Activated naive CD4-positive, alpha-beta T cell (primary cell): Measurements from ENCODE around the gene METTL23.

Source experiments
- DNase-seq, 4 experiments: peaks; one replicate each; lab custom pipeline; 2025; lab: John Stamatoyannopoulos, UW

Gene METTL23

DNA sequence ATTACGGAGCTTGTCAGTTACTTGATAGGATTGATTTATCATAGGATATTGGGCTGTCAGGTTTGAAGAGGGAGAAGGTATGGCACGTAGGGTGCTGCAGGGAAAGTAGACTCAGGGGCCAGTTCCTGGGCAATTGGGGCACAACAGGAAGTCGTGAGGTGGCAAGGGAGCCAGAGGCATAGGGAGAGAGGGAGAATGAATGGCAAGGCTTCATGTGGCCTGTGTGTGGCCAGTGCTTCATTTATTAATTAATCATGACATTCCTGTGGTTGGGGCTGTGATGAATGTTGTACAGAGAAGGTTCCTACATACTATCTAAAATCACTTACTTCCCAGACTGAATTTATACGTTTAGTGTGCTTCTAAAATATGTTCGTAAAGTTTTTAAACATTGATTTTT, 30.6 kb downstream of the METTL23 start:
- no peak for DNase-seq

DNA sequence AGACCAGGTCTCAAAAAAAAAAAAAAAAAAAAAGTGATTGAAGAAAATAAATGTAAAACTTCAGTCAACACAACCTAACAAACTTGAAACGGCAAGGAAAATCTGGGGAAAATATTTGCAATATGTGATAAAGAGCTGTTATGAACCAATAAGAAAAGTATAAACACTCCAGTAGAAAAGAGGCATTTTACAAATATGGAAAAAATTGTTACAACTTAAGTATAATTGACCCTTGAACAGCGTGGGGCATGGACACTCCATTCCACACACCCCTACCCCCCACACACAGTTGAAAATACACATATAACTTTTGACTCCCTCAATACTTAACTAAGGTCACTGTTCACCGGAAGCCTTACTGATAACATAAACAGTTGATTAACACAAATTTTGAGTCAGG, 31.9 kb downstream of the METTL23 start:
- DNase-seq = no peak

GRCh38 chr17:76772842-76773525, 46.3 kb downstream of the METTL23 start:
- DNase-seq = no peak

DNA sequence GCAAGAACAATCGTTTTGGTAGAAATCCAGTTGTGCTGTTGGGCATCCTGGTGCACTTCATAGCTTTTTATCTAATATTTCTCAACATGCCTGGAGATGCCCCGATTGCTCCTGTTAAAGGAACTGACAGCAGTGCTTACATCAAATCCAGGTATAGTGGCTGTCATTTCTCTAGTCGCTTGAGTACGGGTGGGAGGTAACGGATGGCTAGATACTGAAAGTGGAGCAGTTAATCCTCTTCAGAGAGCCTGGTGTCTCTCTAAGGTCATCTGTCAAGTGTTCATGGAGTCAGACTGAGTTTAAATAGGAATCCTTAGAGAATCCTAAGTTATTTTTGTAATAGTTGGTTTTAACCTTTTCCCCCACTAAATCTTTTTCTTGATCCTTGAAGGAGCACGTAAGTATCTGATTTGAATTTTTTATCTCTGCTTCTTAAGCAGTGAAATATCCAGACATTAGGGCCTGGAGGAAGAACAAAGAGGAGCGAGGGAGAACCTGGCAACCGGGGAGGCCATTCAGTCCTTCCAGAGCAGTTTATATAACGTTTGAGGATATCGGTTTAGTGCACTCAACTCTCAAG, 48.5 kb downstream of the METTL23 start:
- DNase-seq = no peak

DNA sequence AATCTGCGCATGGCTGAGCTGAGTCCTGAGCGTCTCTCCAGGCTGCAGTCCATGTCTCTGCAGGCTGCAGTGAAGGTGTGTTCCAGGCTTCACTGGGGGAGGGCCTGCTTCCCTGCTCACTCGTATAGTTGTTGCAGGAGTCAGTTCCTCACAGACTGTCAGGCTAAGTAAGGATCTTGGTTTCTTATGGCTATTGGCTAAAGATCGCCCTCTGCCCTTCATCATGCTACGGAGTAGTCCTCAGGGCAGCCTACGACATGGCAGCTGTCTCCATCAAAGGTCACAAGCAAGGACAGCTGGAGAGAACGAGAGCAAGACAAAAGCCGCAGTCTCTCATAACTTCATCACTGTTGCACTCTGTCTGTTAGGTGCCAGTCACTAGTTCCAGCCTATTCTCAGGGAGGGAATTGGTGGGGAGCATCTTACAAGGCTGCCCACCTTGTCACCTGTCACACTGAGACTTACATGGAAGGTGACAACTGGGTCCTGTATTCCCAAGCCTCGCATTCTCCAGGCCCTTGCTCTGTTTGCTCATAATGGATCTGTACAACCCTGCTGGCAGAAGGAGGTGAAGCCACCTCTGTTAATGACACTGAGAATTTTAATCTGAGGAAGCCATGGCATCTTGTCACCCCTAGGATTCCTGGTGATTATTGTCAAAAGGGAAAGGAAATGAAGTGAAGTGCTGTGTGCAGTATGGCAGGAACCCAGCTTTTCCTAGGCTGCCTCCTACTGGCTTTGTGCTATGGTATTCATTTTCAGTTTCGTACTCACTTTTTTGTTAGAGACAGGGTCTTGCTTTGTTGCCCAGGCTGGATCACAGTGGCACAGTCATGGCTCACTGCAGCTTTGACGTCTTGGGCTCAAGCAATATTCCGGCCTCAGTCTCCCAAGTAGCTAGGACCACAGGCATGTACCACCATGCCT, 54.7 kb downstream of the METTL23 start:
- no peak for DNase-seq

GRCh38 chr17:76783146-76783545, 56.5 kb downstream of the METTL23 start:
- no peak for DNase-seq
